ENCODE data around the gene UBE3B.
A peak's percentile ranks its signal among the peaks of the same experiment; 100 is the strongest.

The UBE3B gene

DNA sequence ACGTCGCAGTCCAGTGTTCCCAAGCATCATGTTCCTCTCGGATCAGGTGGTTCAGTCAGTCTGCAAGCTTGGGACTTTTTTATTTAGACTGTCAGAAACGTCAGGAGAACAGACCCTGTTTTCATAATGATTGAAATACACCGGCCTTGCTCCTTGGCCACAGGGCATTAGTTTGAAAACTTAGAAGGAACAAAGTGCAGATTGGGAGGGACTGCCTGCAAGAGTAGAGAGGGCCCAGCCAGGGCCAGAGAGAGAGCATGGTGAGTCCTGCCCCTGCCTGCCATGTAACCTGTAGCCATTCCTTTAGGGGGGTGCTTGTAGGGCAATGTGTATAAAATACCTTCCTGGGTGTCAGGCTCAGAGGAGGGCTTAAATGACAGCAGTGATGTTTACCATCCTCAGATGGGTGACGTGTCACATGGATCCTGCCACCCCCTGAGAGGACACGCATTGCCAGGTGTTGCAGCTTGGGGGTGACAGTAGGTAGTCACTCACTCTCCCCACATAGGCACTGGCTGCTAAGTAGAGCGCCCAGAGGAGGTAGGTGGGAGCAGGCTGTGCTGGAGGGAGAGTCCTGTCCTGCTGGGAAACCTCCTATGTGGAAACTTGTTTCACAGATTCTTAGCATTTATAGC is 50.2 kb downstream of the UBE3B start:
- no peak for DNase-seq (ENCODE audit: low read depth in 2 of 2)

DNA sequence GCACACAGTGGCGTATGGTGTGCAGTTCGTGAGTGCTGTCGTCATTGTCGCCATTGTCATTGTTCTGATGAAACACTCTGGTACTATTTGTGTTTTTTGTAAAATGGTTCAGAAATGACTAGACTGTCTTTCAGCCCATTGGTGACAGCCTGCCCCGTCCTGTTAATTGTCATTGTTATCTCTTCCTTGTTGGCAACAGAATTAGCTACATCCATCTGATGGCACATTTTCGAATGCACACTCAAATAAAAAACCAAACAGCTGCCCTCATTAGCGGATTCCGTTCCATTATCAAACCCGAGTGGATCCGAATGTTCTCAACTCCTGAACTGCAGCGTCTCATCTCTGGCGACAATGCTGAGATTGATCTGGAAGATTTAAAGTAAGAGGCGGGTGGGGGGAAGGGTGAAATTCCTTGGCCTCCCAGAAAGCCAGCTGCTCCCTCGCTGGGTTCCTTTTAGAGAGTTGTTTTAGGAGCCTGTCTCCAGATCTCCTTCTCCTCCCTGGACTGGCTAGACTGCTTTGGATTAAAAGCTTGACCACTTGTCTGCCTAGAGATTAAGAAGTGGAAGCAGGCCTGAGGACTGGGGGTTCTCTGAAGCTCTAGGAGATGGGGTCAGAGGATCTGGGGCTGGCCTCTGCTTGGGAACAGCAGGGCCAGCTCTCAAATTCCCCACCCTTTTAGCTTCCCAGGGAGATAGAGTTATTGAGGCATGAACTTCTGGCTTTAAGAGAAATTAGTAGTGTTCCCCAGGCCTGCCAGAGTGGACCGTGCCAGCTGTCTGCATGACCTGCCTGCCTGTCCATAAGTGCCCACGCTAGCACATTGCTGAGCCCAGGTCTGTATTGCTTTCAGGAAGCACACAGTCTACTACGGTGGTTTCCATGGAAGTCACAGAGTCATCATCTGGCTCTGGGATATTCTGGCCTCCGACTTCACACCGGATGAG is 52.5 kb downstream of the UBE3B start:
- DNase-seq (ENCODE audit: low read depth in 2 of 2), result no peak

DNA sequence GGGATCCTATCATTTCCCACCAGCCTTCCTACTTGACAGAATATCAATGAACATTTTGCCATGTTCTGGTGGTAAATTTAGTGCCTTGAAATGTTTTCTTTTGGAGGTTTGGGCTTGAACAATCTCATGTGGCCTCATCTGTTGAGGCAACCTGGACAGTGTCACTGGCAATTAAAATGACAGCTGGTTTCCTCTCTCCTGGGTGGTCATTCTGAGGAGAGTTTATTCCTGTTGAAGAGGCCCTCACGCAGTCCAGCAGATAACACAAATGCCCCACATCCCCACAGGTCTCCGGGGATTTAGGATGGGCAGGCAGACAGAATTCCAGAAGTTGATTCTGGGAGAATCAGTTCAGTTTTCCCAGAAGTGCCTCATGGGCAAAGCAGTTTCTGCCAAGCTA is 54.0 kb downstream of the UBE3B start:
- DNase-seq (ENCODE audit: low read depth in 2 of 2), result no peak

DNA sequence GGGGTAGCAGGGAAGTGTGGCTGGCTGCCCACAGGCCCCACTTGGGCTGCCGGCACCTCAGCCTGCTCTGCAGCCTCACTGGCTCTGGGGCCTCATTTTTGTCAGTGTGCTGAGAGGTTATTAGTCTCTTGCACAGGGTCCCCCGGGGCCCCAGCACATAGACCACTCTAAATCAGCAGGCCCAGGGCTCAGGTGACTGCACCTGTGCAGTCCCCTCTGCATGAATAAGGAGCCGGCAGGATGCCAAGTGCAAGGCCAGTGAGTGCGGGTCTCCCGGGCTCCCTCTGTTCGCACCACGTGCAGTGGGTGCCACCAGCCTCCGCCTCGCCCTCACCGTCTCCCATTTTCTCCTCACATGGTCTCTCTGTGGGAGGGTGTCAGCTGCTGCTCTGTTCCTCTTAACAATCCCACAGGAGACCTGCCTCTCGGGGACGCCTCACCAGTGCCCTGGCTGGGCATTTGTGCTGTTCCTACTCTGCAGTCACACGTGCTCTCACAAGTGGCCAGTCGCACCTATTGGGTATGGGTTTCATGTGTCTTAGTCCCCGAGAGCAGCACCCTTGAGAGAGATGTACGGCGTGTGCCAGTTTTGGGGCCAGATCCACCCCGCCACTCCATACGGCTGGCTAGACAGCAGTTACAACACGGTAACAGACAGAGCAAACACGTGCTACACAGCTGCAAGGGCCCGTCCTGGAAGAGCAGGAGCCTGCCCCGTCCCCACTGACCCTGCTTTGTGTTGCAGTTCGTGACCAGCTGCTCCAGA is 55.5 kb downstream of the UBE3B start:
- DNase-seq (ENCODE audit: low read depth in 2 of 2), result no peak

DNA sequence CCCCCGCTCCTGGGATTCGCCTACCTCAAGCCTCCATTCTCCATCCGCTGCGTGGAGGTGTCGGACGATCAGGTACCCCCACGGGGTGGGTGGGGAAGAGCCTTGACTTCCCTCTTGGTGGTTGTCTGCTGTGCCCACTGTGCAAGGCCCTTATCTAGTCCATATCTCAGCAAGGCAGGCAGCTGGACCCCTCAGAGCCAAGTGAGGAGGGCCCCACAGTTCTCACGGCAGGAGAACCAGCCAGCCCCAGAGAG is 56.0 kb downstream of the UBE3B start:
- DNase-seq (ENCODE audit: low read depth in 2 of 2), result no peak

DNA sequence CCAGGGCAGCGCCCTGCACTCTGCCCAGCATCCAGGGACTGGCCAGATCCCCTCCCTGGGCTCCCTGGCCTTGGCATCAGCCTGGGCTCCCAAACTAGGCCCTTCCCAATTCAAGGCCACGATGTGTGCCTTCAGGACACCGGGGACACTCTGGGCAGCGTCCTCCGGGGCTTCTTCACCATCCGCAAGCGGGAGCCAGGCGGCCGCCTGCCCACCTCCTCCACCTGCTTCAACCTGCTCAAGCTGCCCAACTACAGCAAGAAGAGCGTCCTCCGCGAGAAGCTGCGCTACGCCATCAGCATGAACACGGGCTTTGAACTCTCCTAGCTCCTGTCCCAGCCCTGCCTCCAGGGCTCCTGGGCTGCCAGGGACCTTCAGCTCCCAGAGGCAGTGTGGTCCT is 57.0 kb downstream of the UBE3B start:
- no peak for DNase-seq (ENCODE audit: low read depth in 2 of 2)

DNA sequence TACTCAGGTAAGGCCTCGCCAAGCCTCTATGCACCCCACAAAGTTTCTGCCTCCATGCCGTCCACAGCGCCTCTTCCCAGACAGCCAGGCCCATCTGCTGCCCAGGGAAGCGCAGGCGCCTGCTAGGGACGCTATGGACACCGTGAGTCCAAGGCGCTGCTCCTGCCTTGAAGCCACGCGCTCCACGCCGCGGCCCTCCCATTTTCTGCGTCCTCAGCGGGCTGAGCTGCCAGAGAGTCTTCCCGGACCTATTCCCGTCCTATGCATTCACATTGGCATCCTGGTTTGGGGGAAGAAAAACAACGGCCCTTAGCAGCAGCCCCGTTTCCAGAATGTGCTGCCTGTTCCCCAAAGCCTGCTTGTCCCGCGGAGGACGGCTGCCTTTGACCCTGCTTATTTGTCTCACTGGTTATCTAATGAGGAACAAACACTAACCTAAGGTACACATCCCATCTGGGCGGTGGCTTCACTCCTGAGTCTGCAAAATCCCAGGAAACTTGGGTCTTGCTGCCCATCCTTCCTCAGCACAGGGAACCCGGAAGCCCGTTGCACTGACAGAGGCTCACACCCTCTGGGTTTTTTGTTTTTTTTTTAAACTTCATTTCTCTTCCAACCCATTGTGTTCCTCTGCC is 57.9 kb downstream of the UBE3B start:
- no peak for DNase-seq (ENCODE audit: low read depth in 2 of 2)

DNA sequence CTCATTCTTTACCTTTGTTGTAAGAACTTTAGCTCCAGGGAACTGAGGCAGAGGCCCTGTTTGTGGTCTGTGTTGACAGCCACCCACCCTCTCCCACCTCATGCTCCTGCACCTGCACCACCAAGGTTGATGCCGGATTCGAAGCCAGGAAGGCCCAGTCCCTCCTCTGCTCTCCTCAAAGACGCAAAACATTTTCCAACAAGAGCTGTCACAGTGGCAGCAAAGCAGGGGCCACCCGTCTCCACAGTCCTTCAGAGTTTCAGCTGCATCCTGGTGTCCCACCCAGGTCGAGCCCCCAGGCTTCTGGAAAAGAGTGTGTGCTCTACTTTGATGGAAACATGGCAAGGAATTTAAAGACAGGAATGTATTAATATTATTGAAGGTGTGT is 58.4 kb downstream of the UBE3B start:
- DNase-seq (ENCODE audit: low read depth in 2 of 2), result no peak

DNA sequence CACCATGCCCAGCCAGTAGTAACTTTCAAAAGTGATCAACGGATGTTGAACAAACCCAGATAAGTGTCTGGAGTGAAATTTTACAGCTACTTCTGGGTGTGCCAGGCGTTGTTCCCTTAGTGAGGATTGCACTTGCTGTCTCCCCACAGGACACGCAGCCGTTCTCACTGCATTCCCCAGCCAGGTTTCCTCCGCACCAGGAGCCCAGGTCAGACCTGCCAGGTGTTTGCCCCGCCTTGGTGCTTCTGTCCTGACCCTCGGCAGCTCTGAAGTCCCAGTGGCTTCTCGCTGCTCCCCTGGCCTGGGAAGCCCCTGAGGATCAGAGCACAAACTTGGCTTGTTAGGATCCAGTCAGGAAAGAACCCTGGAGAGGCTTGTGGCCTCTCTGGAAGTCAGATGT is 59.7 kb downstream of the UBE3B start:
- DNase-seq (ENCODE audit: low read depth in 2 of 2), result no peak

DNA sequence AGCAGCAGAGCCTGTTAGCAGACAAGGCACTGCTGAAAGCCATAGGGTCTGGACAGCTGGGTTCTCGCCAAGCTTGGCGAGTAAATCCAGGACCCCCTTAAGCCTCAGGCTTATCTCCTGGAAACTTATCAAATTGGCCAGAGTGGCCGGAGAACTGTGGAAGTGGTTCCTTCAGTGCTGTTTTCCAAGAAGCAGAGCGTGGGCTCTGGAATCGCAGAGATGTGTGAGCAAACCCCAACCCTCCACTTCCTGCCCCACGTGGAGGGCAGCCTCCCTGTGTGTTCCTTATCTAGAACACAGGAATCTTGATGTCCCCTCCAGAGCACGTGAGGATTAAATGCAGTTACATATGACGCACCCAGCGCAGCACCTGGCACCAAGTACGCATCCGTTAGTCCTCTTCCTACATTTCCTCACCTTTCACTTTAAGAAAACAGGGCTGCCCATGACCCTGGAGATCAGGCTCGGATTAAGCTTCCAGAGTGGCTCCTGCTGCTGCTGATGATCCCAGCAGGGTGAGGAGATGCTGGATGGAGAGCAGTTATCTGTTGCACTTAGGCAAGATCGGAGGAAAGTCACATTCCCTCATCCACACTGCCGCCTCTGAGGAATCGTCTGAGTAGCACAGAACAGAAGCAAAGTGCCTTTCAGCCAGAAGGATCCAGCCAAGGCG is 60.9 kb downstream of the UBE3B start:
- DNase-seq (ENCODE audit: low read depth in 2 of 2), result no peak

DNA sequence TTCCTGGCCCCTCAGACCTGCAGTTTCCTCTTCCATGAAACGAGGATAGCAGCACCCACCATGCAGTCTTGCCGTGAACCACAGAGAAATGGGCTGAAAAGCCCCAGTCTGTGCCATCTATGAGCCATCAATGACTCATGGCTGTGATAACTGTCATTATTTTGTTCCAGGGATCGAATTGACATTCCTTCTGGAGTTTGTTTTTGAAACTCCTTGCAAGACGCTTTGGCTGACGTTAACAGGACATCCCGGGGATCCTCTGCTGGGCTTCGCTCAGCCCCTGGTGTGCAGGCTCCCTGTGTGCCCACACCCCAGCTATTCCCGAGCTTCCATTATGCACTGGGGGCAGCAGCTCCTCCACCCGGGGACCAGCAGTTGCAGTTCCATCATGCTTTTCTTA is 62.1 kb downstream of the UBE3B start:
- no peak for DNase-seq (ENCODE audit: low read depth in 2 of 2)

DNA sequence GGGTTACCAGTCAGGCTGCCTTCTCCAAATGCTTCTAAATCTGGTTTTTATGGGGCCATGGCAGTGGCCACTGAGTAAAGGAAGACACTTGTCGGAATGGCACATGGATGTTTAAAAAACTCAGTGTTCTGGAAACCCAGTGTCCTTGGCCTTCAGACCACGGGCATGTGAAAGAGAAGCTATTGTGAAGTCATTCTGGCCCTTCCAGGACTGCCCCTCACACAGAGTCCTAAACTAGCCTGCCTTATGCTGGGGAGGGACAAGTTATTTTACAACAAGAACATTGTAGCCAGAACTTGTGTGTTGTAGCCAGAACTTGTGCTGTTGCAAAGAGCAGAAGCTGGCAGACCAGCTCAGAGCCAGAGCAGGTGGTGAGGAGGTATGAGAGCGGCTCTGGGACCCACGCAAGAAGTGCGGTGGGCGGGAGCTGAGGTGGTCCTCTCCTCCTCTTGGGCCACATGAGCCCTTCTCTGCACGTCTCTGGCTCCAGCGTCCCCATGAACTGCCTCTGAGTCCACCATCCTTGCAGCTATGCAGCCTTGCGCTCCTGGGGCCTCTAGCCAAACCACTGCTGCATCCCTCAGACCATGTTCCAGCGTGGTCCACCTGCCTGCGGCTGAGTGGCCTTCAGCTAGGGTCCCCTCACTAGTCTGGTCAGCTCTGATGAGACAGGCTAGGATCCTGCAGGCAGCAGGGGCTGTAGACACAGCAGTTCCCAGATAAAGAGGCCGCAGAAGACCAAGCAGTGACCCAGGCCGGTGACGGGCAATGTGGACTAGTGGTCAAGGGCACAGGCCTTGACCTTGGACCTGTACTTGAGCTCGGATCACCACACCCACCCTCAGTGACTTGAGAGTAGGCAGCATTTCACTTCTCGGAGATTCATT is 63.3 kb downstream of the UBE3B start:
- no peak for DNase-seq (ENCODE audit: low read depth in 2 of 2)

DNA sequence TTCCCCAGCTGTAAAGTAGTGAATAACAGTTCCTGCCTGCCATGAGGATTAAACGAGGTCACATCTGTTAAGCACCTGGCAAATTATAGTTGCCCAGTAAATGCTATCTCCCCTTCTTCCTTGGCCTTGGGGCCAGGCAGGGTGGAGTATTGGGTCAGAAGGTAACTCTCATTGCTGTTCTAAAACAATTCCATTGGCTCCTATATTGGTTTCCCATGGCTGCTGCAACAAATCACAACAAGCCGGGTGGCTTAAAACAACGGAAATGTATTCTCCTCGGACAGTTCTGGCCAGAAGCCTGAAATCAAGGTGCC is 63.9 kb downstream of the UBE3B start:
- no peak for DNase-seq (ENCODE audit: low read depth in 2 of 2)

DNA sequence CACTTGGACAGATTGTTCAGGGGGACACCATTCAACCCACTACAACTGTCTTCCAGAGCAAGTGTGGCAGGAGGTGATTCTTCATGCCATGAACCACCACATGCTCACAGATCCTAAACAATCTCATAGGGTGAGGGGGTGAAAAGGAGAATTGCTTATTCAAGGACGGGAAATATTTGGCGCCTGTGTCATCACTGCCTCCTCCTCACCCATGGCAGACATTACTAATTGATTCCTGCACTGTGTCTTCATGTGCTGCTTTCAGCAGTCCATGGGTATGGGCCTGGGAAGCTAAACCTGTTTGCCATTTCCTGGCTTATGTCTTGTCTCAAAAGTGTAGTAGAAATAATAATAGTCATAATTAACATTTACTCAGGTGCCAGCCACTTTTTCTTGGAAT is 64.6 kb downstream of the UBE3B start:
- DNase-seq (ENCODE audit: low read depth in 2 of 2), result peak in 1 of 2 experiments; percentile 13

DNA sequence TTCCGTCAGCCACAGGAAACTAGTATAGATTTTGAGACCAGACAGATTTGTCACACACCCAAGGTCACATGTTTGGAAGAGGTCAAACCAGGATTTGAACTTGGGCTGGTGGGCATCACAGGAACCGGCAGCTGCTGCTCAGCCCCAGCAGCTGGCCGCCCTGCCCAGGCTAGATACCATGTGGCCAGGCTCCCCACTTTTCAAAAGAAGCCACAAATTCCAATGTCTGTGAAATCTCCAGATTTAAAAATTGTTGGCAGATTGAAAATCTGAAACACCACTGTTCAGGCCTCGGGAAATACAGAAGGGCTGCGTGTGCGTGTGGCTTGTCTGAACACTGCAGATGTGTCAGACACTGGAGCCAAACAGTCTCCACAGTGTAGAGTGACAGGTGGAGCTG is 65.4 kb downstream of the UBE3B start:
- DNase-seq (ENCODE audit: low read depth in 2 of 2), result no peak

DNA sequence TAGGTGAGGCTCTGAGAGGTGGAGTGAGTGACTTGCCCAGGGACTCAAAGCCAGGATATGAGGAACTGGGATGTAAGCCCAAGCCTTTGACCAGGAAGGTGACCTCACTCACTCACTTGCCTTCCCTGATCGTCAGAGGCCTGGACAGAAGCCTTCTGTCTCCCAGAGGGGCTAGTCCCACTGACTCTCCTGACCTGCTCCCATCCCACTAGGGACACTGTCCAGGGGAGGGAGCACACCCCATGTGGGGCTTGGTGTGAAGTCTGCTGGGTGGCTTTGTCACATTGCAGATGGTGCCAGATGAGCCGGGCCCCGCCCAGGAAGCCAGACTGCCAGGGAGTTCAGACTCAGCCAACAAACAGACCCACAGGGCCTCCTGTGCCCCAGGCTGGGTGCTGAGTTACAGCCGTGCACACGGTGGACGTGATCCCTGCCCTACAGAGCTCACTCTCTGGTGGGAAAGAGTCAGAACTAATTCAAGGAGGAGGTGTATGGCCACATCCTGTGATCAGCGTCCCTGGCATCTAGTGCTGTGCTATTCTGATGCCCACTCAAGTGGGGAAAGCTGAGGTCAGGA is 67.6 kb downstream of the UBE3B start:
- DNase-seq (ENCODE audit: low read depth in 2 of 2), result no peak

DNA sequence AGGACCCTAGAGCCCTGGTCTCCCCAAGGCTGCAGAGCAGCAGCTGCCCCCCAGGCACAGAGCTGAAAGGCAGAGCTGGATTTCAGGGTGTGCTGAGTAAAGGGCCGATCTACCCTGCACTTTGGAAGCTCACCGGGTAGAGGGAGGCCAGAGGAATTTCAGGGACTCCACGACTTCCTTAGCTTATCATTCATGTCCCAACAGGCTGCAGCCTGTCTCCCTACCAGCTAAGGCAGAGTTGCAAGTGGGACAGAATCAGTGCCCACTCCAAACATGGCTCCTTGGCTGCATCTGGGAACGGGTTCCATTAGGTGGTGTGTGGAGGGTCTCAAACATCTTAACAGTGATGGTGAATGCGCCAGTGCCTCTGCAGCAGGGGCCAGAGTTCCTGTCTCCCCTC is 68.4 kb downstream of the UBE3B start:
- no peak for DNase-seq (ENCODE audit: low read depth in 2 of 2)

DNA sequence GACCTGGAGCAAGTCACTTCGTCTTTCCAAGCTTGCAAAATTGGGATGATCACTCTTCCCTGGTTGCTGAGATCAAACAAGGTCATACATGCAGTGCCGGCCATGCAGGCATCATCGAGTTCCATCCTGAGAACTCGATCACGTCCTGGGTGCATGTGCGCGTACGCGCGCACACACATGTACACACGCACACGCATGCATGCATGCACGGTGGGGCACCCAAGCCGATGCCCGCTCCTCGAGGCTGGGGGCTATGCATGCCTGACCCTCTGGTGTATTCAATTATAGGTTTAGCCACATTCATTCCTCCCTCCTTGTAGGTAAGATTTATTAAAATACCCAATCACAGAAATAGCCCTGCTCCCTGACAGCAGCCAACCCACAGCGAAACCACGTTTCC is 69.9 kb downstream of the UBE3B start:
- no peak for DNase-seq (ENCODE audit: low read depth in 2 of 2)

DNA sequence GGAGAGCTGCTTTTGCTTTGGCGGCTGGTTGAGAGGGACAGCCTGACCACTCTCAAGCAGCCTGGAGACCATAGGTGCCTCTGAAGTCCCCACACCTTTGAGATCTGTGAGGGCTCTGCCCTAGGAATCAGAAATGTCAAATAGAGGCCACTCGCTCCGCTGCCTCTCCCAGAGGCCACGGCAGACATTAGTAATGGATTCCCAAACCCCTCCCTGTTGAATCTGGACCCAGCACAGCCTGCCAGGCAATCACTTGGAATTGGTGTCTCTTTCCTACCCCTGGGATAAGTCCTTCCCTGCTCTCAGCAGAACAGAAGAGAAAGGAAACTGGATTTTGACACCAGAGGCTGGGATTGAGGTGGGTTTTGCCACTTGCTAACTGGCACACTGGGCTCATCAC is 70.8 kb downstream of the UBE3B start:
- DNase-seq (ENCODE audit: low read depth in 2 of 2), result no peak

DNA sequence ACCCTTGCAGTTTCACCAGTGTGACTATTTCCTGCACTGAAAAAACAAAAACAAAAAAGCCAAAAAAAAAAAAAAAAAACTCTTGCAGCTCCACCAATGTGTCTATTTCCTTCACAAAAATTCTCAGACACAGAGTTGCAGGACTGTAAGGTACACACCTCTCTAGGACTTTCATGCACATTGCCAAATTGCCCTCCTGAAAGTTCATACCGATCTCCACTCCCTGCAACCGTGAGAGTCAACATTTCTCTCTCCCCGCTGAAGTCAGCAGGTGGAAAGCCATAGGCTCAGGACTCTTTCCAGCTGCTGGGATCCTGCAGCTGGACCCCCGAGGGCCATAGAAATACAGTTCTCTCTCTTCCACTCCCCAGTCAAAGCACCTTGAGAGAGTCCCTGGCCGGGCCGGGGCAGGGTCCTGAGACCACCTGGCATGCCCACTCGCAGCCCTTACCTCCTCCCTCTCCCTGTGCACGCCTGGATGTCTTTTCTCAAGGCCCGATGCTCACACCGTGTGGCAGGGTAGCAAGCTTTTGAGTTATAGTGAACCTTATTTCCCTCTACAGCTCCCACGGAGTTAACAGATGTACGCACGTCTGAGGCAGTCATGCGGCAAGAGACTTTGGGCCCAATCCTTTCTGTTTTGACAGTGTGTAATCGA is 72.3 kb downstream of the UBE3B start:
- DNase-seq (ENCODE audit: low read depth in 2 of 2), result no peak
